HG03378 (cell line): ENCODE measurements around the gene FA2H.
"Not testable (repeated sequence)": the region's sequence is repeated elsewhere in the genome, so short reads cannot be mapped to it uniquely, and the experiment has no call there.

Source experiments
- ATAC-seq: cut with Tn5 transposase; IDR thresholded peaks from one replicate; pipeline ENCODE4 v1.9.1; 2021; ENCODE audit warnings: mild to moderate bottlenecking, moderate library complexity; ENCODE audit not compliant: unreplicated experiment

Gene FA2H

DNA sequence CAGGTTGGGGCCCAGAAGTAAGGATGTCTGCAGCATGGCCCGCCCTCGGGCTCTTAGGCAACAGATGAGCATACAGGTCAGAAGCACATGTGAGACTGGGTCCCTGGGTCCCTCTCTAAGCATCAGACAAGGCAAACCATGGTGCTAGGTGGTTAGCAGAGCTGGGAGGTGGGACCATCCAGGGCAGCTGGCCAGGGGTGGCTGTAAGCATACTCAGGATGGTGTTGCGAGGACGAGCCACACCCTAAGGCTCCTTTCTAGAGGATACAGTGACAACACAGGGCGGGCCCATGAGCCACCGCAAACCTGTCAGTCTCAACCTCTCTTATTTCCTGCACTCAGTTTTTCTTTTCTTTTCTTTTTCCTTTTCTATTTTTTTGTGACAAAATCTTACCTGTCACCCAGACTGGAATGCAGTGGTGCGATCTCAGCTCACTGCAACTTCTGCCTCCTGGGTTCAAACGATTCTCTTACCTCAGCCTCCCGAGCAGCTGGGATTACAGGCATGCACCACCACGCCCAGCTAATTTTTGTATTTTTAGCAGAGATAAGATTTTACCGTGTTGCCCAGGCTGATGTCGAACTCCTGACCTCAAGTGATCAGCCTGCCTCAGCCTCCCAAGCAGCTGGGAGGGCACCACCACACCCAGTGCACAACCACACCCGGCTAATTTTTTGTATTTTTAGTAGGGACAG lies 3.6 kb downstream of the FA2H start:
- ATAC-seq, result no peak

DNA sequence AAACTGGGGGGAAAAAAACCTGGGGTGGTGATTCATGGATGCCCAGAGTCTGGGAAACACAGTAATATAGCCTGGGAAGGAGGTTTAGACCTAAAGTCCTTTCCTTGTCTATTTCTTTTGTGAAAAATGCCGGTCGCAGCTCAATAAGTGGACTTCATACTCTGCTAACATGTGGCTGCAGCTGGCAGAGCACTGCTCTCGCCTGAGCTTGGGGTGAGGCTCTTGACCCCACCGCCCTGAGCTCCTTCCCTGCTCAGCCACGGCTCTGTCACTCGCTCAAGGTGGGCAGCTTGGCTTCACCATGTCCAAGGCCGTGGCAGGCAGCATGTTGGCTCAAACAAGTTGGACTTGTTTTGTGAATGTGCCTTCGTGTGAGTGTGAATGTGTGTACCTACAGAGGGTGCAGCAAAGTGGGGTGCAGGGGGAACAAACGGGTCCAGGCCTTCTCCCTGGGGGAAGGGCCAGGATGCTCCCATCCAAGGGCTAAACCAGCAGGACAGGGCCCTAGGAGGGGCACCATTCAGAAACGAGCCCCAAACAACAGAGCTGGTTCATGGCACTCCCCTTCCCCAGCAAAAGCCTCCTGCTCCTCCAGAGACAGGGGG lies 4.9 kb downstream of the FA2H start:
- ATAC-seq, result no peak

DNA sequence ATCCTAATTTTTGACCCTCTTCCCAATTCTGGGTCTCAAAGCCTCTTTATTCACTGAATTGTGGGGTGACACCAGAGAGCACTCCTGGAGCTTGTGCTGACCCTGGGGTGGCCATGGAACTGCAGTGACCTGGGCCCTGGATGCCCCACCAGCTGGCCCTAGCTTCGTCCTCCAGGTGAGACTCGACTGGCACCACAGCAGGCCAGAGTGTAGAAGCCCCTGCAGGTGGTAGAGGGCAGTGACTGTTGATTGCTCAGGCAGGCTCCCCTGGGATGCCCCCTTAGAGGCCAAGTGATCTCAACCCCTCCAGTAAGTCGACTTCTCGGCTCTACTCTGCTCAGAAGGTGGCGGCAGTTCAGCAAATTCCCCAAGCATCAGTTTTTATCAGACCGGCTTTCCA lies 6.4 kb downstream of the FA2H start:
- no peak for ATAC-seq

DNA sequence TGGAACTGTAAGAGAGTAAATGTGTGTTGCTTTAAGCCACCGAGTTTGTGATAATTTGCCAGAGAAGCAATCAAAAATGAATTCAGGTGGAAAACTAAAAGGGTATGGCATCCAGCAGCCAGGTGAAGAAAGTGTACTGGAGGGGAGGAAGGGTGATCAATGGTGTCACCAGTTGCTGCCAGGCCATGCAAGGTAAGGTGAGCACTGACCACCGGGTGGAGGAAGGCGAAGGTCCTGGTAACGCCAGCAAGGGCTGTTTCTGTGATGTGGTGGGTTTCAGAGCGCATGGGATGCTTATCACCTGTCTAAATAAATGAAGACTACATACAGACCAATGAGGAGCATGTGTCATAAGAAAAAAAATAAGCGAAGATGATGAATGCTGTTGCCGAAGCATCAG lies 6.9 kb downstream of the FA2H start:
- ATAC-seq, result no peak

DNA sequence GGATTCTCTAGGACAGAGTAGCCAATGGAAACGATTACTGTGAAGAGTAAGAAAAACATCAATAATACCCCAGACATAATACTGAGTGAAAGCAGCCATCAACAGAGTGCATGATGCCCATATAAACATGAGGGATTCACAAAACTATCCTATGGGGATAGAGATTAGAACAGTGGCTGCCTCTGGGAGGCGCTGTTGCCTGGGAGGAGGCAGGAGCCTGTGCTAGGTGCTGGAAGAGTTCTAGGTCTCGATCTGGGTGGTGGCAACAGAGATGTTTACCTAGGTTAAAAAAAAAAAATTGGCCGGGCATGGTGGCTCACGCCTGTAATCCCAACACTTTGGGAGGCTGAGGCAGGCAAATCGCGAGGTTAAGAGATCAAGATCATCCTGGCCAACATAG lies 7.9 kb downstream of the FA2H start:
- no peak for ATAC-seq

DNA sequence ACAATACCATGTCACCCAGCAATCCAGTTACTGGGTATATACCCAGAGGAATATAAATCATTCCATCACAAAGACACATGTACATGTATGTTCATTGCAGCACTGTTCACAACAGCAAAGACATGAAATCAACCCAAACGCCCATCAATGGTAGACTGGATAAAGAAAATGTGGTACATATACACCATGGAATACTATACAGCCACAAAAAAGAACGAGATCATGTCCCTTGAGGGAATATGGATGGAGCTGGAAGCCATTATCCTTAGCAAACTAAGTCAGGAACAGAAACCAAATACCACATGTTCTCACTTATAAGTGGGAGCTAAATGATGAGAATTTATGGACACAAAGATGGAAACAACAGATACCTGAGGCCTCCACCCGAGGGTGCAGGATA lies 10.4 kb downstream of the FA2H start:
- ATAC-seq, result not testable (repeated sequence)

DNA sequence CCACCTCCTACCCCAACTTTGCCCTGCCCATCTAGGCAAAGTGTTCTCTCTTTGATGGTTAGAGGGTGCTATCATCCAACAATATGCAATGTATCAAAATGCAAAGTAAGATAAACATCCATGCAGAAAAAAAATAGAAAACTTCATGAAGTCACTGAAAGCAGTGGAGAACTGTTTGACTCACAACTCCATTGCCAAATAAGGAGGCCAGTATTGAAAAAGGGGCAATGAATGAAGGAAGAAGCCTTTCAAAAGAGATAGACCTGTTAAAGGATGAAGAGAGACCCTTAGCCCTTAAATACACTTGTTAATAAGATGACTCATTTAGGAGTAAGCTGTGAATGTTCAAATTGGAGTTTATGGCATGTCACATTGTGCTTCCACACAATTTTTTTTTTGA lies 13.0 kb downstream of the FA2H start:
- ATAC-seq, result no peak

DNA sequence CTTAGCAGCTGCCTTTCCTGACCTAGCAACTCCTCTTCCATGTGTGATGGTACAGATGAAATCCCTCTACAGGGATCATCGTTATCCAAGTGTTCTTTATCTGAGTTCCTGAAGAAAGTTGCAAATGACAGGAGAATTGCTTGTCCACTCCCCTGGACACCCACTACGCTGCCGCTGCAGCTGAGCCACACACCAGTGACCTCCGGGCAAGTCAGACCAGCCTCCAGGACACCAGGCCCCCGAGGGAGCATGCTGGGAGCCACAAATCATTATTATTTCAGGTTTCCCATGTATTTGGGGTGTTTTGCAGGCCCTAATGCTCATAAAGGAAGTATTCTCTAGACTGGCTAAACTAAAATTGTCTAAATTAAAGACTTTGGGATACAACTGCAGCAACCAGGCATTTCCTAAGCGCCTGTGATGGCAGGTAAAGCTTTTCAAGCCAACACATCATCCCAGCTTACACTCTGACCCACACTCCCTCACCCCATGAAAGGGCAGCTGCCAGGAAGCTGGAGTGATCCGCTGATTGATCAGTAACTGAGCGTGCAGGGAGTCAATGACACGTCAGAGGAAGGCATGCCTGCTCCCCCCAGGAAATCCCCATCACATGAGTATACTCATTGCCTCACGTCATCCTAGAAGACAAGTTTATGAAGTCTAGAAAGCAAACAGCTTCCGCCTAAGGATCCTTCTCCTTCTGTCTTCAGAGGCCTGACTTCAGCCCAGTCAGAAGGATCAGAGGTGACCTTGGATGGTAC lies 14.4 kb downstream of the FA2H start:
- ATAC-seq, result peak; percentile 49

DNA sequence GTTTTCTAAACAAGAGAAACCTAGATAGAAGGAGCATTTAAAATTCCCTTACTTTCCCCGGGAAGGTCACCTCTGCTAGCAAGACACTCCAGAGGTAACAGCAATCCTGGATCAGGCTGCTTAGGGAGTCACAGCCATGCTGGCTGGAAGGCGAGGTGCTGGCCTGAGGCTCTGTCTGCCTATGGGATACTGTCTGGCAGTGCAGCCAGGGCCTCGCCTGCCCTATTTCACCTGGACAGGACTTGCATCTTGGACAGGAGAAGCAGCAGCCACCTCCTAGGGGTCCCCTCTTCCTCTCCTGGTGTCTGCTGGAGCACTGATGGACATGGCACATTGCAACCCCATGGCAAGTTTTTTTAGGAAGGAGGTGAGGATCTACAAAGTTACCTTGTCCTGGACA lies 15.1 kb downstream of the FA2H start:
- ATAC-seq, result no peak

DNA sequence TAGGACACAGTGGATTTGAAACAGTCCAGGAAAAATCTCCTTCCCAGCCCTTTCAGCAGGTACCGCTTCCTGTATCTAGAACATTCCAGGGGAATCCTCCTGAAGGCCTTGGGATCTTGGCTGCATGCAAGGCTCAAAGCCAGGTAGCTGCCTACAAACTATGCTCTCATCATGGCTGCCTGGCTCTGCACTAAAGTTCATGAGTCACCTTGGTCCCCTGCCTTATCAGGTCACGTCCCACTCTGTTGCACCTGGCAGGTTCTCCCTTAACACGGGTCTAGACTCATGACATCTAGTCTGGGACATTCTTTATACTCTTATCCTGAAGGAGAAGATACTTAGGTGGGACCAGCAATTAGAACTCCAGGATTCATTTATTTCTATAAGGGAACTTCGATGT lies 15.8 kb downstream of the FA2H start:
- ATAC-seq, result no peak

DNA sequence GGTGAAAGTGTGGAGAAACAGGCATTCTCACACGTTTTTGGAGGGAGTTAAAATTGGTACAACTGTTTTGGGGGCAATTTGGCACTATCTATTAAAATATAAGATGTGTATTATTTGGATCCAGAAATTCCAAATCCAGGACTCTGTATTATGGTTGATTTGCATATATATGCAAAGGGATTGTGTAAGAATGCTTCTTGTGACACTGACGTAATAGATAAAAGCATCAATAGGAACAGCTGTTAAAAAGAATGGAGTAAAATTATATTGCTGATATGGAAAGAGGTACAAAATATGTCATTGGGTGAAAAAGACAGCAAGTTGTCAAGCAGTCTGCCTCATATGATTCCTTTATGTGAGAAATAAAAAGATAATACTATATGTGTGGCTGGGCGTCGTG lies 17.3 kb downstream of the FA2H start:
- no peak for ATAC-seq

DNA sequence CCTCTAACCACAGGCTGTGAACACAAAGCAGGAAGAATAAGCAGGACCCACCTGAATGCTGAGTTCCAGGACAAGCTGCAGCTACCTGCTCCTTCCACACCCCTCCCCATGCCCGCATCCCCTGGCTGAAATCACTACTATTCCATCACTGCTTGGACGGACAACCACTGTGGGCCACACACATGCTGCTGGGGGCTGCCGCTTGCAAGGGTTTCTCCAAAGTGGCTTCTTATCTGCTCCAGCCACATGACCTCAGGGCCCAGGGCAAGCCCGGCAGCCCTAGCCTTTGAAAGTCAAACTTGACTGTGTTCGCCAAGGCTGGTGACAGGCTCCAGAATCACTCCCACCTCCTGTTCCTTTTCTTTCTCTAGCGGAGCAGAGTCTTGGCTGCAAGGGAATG lies 18.4 kb downstream of the FA2H start:
- no peak for ATAC-seq

DNA sequence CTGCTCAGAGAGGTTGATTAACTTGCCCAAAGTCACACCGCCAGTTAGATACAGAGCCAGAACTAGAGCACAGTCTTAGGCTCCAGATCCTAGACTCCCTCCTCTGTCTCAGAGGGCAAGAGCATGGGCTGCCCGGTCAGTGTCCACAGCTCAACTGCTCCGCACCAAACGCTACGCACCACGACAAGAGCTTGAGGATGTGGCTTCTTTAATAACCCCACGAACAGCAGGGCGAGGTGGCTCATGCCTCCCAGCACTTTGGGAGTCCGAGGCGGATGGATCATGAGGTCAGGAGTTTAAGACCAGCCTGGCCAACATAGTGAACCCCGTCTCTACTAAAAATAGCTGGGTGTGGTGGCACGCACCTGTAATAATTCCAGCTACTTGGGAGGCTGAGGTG lies 21.4 kb downstream of the FA2H start:
- no peak for ATAC-seq

DNA sequence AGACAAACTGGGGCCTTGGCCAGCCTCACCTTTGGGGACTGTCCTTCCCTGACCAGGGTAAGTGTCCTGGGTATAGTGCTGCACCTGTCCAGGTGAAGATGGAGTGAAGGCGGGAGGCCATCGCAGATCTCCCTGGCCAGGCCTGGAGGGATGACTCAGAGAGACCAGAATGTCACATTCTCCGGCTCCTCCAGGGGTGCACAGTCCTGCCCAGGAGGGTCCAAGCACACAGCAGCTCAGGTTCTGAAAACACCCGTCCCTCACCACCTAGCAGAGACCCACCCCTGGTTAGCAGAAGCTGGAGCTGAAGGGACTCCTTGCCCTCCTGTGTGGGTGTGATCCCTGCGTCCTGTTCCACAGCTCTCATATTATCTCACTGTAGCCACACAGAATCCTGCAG lies 21.9 kb downstream of the FA2H start:
- ATAC-seq, result no peak

DNA sequence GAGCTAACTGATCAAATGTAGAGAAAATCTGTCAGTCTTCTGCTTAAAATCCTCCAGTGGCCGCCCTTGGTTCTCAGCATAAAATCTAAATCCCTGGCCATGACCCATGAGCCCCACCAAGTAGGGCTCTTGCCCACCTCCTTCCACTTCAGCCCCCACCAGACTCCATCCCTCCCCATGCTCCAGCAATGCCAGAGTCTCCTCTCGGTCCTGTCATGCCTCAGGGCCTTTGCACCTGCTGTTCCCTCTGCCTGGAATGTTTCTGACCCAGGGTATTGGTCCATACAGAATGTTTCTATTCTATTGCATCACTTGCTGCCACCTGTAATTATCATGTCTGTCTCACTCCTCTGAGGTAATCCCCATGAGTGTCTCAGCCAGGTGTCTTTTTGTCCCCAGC lies 22.4 kb downstream of the FA2H start:
- no peak for ATAC-seq

DNA sequence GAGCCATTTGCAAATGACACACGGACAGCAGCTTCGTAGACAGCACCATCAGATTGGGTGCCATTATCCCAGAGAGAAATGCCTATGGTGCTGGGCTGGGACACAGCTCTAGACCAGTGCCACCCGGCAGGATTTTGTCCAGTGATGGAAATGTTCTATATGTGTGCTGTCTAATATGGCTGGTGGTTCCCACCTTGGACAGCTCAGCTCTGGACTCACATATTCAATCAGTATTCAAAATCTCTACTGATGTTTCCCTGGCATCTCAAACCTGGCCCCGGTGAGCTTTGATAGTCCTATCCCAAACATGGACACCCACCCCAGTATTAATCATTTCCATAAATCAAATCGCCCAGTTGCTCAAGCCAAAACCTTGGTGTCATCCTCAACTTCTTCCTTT lies 23.0 kb downstream of the FA2H start:
- no peak for ATAC-seq

DNA sequence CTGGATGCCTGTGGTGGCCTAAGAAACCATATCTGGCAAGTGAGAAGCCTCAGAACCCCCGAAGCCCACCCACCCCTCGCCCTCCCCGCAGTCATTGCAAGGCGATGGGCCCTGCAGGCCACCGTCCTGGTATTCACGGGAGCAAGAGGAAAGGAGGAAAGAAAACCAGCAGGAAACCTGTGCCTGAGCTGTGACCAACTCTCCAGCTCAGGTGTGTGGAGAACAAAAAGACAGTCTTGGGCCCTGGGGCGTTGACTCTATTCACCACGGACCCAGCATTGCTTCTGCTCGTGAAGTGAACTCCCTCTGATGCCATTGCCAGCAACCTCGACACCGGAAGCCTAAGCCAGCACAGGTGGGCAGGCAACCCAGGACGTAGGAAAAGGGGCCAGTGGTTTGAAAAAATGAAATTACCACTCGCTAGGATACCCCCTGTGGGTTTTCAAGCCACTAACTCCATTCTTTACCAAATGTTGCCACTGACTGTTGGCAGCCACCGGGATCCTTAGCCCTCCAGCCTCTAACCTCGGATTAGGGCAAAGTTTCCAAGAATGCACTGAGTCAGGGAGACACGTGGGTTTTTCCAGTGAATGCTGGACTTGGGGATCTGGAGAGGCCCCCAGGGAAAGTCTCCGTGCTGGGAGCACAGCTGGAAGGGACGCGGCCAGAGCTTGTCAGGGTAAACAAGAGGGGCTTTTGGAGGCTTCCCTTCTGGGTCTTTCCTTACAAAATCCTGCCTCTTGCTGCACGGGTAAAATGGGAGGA lies 25.1 kb downstream of the FA2H start:
- no peak for ATAC-seq

DNA sequence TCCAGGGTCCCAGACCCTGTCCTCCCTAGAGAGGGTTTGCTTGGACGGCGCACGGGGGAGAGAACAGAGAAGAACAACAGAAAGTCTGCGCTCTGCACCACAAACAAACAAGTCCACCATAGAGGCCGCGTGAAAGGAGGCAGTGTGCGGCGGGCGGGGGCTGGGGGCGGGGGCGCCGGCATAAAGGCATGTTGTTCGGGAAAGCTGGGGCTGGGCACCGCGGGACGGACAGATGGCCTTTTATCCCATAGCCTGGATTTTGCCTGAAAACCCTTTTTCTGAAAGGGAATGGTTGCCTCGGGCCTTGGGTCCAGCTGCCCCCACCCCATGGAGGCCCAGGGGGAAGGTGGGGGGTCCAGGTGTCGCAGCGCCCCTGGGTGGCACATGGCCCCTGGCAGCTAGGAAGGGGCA lies 26.0 kb downstream of the FA2H start:
- ATAC-seq, result no peak

DNA sequence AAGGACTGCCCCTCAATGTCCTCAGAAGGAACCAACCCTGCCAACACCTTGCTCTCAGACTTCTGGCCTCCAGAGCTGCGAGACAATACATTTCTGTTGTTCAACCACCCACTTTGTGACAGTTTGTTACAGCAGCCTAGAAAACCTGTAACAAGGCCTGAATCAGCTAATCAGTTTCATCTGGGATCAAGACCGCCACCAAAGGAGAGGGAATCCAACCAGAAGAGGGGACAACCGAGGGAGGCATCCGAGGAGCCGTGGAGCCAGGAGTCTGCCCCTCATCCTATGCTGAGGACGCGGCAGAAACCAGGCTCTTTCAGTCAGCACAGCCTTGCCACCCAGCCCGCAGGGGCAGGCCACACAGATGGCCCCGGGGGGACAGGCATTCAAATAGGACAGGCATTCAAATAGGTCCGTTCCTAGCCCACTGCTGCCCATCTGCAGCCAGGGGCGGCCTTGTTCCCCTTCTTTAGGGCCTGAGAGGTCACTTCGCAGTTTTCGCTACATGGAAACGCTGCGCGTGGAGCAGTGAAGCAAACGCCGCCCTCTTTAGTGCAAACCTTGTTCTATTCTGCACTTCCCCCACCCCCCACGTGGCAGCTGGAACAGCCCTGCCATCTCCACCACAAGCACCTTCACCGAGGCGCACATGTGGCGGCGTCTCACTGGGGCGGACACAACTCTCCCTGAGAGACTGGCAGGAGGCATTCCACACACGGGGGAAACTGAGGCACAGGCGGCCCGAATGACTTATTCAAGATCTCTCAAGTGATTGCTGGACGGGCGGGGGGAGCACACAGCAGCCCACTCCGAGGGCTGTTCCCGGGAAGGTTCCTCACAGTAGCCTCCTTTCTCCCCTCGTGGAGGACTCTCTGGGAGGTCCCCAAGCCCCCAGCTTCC lies 26.7 kb downstream of the FA2H start:
- no peak for ATAC-seq

DNA sequence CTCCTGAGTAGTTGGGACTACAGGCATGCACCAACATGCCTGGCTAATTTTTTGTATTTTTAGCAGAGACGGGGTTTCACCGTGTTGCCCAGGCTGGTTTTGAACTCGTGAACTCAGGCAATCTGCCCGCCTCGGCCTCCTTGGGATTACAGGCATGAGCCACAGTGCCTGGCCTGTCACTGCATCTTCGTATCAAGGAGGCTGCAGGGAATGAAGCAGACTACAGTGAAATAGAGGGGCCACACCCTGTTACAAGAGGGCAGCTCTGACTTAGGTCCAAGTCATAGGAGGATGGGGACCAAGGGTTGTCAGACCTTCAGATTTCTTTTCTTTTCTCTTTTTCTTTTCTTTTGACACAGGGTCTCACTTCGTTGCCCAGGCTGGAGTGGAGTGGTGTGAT lies 28.7 kb downstream of the FA2H start:
- ATAC-seq, result no peak
